Measurements from ENCODE around the gene ROBO1. TPM values are rescaled to one million over a fixed set of nuclear protein-coding genes. Genes with fewer than 3 reads are reported as not detected.
"Not testable (repeated sequence)": the region's sequence is repeated elsewhere in the genome, so short reads cannot be mapped to it uniquely, and the experiment has no call there.

Gene ROBO1
- total RNA-seq, 1 donor from 2014 or later, result 0.64 TPM

DNA sequence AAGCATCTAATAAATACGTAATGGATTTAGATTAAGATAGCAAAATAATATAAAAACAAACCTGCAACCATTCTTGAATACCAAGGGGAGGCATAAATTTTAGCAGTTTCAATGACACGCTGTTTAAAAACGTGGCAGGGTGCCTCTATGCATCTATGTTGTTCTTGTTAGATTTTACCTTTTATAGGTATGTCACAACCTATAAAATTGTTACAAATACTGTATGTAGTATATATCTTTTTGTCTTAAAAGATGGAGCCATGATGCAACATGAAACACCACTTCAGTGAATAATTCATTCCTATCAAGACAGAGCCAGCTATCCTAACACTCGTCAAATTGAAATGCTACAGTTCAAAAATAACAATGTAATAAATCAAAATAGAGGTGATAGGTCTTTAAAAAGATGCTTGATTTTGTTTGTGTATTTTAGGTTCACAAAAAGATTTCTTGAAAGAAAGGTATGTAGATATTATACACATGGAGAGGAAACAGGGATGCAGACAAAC is 1059.2 kb downstream of the ROBO1 start:
- DNase-seq (ENCODE audit: low read depth in 2 of 2), result no peak

DNA sequence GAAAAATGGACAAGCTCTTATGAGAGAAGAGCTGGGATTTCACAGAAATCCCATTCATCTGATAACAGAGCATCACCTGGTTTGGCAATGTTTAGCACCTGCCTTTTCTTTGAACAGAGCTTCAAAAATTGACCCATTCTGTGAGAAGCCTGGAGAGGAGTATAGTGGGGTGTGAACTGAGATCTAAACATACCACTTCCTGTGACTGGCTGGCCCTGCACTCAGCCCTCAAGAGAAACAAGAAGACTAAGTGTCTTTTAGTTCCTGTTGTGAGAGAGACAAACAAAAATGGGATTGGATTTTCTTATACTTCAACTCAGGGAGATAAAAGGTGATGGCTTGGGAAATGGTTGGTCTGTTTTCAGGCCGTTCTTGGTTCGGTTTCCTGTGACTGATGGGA is 1060.2 kb downstream of the ROBO1 start:
- no peak for DNase-seq (ENCODE audit: low read depth in 2 of 2)

- DNase-seq (ENCODE audit: low read depth in 2 of 2), result no peak
These were observed 1060.8 kb downstream of the ROBO1 start for GRCh38 chr3:78706906-78707523.

DNA sequence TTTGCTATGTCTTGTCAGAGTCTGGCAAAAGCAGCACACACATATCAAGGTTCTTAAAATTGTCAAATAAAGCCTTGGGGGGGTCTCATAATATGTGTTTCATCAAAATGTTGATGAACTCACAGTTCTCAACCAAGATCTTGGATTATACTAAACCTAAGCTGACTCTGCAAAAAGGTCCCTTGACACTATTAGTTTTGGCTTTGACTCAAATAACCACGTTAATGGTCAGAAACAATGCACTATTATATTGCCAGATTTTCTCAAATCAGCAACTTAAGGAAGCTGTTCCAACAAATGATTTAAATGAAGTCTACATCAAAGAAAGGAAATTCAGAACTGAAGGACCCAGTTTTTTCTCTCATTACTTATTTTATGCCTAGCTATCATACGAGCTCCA is 1063.9 kb downstream of the ROBO1 start:
- no peak for DNase-seq (ENCODE audit: low read depth in 2 of 2)

DNA sequence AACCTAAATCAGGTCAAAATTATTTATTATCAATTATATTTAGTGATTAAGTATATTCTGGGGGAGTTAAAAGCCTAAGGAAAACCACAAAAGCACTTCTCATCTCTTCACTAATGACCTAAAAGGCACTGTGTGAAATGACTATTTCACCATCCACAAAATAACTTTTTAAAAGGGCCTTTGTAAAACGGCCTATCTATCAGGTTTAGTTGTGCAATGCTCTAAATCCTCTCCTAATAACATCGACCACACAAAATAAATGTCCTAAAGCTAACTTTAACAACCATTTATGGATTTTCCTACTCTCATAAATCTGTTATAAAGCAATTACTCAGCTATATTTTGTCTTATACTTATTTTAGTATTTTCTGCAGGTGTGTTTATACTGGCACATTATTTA is 1066.3 kb downstream of the ROBO1 start:
- no peak for DNase-seq (ENCODE audit: low read depth in 2 of 2)

- DNase-seq (ENCODE audit: low read depth in 2 of 2), result no peak
These were observed 1069.4 kb downstream of the ROBO1 start for GRCh38 chr3:78698431-78698830.

DNA sequence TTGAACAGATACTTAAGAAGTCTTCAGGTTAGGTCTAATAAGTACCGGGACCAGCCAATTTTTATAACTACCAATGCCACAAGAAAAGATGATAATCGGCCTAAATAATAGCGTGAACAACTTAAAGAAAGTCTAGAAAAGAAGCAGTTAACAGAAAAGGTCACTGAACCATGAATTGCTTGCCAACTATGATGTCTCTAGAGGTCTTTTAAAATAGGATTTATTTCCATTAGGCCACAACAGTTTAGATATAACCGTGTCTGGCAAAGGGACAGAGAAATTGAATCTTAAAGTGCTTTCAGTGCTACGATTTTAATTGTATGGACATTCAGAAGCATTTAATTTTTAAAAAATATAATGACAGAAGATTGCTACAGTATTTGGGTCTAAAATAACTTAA is 1070.4 kb downstream of the ROBO1 start:
- DNase-seq (ENCODE audit: low read depth in 2 of 2), result no peak

DNA sequence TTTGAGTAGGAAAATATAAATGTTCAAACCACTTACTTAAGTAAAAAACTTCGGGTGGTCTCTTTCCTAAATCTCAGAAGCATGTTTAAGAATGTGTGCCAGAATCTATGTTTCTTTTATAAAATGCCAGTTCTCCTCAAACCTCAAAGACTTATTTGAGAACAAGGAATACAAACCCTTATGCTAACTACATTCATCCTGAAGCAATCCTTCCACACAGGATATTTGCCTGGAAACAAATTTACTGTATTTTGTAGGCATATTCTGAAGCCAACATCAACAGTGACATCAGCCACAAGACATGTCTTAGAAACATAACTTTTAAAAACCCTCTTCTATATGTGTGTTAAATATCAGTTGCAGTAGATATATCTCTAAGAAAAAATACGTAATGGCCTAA is 1077.0 kb downstream of the ROBO1 start:
- DNase-seq (ENCODE audit: low read depth in 2 of 2), result no peak

DNA sequence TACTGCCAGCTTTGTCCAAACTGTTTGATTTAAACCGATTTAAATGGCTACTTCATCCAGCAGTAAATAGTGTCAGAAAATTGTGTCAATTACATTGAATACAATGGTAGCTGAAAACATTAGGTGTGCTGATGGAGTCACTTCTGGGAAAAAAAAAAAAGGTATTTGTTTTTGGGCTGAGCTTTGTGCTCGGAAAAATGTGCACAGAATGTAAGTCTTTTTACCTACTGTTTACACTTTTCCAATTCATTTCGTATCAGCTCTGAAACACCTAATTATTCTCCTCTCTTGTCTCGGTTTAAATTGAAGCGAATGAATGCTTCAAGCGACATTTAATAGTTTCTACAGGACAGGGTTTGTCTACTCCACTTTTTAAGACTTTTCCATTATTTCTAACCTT is 1078.4 kb downstream of the ROBO1 start:
- no peak for DNase-seq (ENCODE audit: low read depth in 2 of 2)

- no peak for DNase-seq (ENCODE audit: low read depth in 2 of 2)
These were observed 1080.3 kb downstream of the ROBO1 start for GRCh38 chr3:78687520-78687919.

- no peak for DNase-seq (ENCODE audit: low read depth in 2 of 2)
These were observed 1084.5 kb downstream of the ROBO1 start for GRCh38 chr3:78683284-78683683.

DNA sequence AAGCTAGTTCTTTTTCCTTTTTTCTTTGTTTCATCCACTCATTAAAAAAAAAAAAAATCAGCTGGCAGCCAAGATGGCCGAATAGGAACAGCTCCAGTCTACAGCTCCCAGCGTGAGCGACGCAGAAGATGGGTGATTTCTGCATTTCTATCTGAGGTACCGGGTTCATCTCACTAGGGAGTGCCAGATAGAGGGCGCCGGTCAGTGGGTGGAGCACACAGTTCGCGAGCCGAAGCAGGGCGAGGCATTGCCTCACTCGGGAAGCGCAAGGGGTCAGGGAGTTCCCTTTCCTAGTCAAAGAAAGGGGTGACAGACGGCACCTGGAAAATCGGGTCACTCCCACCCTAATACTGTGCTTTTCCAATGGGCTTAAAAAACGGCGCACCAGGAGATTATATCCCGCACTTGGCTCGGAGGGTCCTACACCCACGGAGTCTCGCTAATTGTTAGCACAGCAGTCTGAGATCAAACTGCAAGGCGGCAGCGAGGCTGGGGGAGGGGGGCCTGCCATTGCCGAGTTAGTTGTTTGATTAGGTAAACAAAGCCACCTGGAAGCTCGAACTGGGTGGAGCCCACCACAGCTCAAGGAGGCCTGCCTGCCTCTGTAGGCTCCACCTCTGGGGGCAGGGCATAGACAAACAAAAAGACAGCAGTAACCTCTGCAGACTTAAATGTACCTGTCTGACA is 1092.5 kb downstream of the ROBO1 start:
- DNase-seq (ENCODE audit: low read depth in 2 of 2), result not testable (repeated sequence)

DNA sequence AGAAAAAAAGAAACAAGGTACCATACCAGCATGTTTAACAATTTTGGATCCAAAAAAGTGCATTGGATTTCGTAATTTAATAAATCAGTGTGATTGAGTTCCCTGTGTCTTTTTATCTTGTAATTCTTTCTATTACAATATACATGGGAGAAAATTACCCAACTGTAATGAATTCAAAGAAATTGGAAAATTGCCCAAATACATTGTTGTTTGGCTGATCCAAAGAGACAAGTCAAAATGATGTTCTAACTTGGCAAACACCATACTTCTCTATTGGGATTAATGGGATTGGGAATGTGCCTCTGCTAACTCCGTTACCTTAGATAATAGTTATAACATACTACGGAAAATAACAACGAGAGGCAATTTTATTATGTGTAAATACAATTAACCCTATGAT is 1097.1 kb downstream of the ROBO1 start:
- DNase-seq (ENCODE audit: low read depth in 2 of 2), result no peak

GRCh38 chr3:78670094-78670493 is 1097.7 kb downstream of the ROBO1 start:
- no peak for DNase-seq (ENCODE audit: low read depth in 2 of 2)

- no peak for DNase-seq (ENCODE audit: low read depth in 2 of 2)
These were observed 1099.5 kb downstream of the ROBO1 start for GRCh38 chr3:78668302-78668701.

DNA sequence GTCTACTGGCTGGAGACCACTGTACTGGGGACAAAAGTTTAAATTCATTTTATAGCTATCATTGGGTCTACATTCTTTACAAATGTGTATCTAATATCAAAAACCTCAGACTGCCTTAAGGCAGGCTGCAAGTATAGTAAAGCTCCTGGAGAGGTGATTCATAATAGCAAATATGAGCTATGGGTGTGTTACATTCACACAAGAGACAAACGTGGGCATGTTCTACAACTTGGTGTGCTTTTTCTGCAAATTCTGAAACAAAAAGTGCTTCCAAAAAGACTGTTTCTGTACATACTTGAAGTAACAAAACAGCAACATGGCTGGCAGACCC is 1101.4 kb downstream of the ROBO1 start:
- no peak for DNase-seq (ENCODE audit: low read depth in 2 of 2)

GRCh38 chr3:78665776-78666469 is 1101.9 kb downstream of the ROBO1 start:
- no peak for DNase-seq (ENCODE audit: low read depth in 2 of 2)

DNA sequence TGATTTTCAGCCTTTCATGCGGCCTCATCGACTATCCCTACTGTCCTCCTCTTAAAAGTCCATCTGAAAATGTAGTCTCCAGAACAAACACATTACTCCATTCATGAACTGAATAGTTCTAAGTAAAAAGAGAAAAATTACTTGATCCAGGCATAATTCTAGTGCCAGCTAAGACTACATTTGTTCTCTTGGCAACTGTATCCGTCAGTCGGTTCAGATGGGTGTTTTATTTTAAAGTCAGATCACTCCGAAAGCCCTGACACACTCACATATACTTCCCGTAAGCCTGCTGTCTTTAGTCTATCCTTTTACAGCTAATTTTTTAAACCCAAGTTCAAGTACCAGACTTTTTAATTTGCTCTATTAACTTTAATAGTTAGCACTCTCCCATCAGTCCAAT is 1102.7 kb downstream of the ROBO1 start:
- no peak for DNase-seq (ENCODE audit: low read depth in 2 of 2)

GRCh38 chr3:78660957-78661356 is 1106.8 kb downstream of the ROBO1 start:
- no peak for DNase-seq (ENCODE audit: low read depth in 2 of 2)

DNA sequence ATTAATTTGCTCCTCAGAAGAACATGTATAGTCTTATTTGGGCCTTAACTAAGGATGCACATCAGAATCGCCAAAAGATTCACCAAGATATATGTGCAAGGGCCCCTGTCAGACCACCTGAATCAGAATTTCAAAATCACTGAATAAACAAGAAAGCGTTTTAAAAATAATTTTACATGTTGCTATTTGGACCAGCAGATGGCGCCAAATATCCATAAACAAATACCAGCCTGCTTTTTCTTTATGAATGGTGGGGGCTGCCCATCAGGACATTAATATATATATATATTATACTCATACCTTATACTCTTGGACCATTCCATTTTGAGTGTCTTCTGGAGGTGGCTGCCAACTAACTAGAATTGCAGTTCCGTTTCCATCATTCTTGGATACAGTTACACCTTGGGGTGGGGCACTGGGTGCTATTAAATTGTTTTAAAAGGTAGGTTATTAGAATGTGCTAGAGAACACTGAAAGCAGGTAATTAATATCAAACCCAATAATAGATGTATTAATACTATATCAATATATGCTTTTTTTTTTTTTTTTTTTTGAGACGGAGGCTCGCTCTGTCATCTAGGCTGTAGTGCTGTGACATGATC is 1108.3 kb downstream of the ROBO1 start:
- DNase-seq (ENCODE audit: low read depth in 2 of 2), result peak; percentile 38 to 56

GRCh38 chr3:78647726-78648125 is 1120.1 kb downstream of the ROBO1 start:
- DNase-seq (ENCODE audit: low read depth in 2 of 2), result no peak

DNA sequence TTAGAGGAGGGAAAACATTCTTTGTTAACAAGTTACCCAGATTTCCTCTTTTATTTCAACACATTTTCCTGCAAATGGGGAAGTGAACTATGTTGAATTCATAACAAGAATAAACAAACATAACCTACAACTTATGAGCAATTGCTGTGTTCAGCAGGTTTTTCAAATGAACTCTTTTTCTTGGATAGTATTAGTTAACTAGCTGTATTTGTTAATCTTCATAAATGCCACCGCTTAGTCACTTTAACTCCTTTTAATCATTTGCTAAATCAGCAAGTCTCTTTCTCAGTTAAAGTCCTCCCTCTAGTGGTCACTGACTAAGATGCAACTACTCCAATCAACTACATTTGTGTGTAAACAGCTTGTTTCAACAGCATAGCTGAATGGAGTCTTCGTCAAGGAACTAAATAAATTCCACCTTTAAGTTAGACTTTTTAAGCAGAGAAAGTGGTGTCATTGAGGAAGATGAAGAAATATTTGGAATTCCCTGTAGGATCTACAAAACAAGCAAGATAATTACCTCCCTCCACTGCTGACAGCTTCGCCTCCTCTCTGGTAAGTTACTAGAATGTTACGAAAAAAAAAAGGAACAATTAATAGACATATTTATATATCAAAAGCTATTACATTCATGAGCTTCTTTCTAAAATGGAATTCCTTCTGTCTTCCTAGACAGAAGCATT is 1122.0 kb downstream of the ROBO1 start:
- peak; percentile 58 to 70 for DNase-seq (ENCODE audit: low read depth in 2 of 2)

Measured in dermis microvascular lymphatic vessel endothelial cell (primary cell).